Spleen (tissue), 11 donors: ENCODE results near the gene TRIOBP. TPM values are rescaled to one million over a fixed set of nuclear protein-coding genes. Genes with fewer than 3 reads are reported as not detected.

Experiments
- DNase-seq: peaks from one replicate; pipeline ENCODE4 v3.0.0-alpha.2; 2020
- H3K27ac ChIP-seq, 8 donors: fragments of 200-600 bp; sonication (generic) in 7 of 8; 1 replicate in 4 of 8; 2 replicates in 4 of 8; pipeline versions ENCODE4 v1.5.0 to v1.8.0; 2016 to 2021; ENCODE audit warnings: inconsistent platforms in 4 of 8, mild to moderate bottlenecking in 4 of 8, moderate library complexity in 1 of 8
- H3K27me3 ChIP-seq, 7 donors: fragments of 200-600 bp; sonication (generic) in 6 of 7; replicated peaks in 1 of 7; 1 replicate in 4 of 7; 2 replicates in 3 of 7; pipeline versions ENCODE4 v1.5.0 to v1.8.0; 2016 to 2021; ENCODE audit warnings: inconsistent platforms in 3 of 7, mild to moderate bottlenecking in 1 of 7
- H3K36me3 ChIP-seq, 6 donors: fragments of 200-600 bp; sonication (generic) in 5 of 6; 1 replicate in 4 of 6; 2 replicates in 2 of 6; pipeline versions ENCODE4 v1.5.0 to v1.8.0; 2016 to 2021; ENCODE audit warnings: inconsistent platforms in 2 of 6
- H3K4me1 ChIP-seq, 6 donors: fragments of 200-600 bp; sonication (generic) in 5 of 6; 1 replicate in 3 of 6; 2 replicates in 3 of 6; pipeline versions ENCODE4 v1.5.0 to v1.8.0; 2016 to 2021; ENCODE audit warnings: inconsistent platforms in 3 of 6
- H3K4me3 ChIP-seq, 8 donors: fragments of 200-600 bp; sonication (generic) in 7 of 8; 1 replicate in 4 of 8; 2 replicates in 4 of 8; pipeline versions ENCODE4 v1.5.0 to v1.8.0; 2016 to 2021; ENCODE audit warnings: inconsistent platforms in 4 of 8, mild to moderate bottlenecking in 4 of 8, moderate library complexity in 2 of 8
- H3K9me3 ChIP-seq, 8 donors: fragments of 200-600 bp; sonication (generic) in 7 of 8; 1 replicate in 4 of 8; 2 replicates in 4 of 8; pipeline versions ENCODE4 v1.5.0 to v1.8.0; 2016 to 2021; ENCODE audit warnings: inconsistent platforms in 4 of 8
- POLR2A ChIP-seq, 3 donors: fragments of 450-650 bp; IDR thresholded peaks; one replicate each; pipeline ENCODE4 v1.5.1; 2017; ENCODE audit warnings: antibody characterized with exemption in 3 of 3, mild to moderate bottlenecking in 1 of 3
- POLR2AphosphoS5 ChIP-seq, 3 donors: sonication (generic); formaldehyde crosslinking; IDR thresholded peaks; one replicate each; pipeline ENCODE4 v1.5.1; 2017; ENCODE audit warnings: antibody characterized with exemption in 3 of 3
- WGBS, 5 donors: extraction: QIAGEN DNeasy Blood & Tissue Kit in 3 of 5; methylation state at CpG; one replicate each; pipeline versions ENCODE4 v1.1.5 to v1.1.7; 2013 to 2018; 5-methylcytosine and 5-hydroxymethylcytosine counted together
- intact Hi-C: fragments of 100-400 bp; cut with DNase I; formaldehyde crosslinking; loops from one replicate; pipeline ENCODE4 v1.15.0; 2023; ENCODE audit warnings: low total_unique reads
- polyA plus RNA-seq, 3 donors: library from polyadenylated mRNA; stranded (reverse); fragments of 200-250 nt; gene quantifications; one replicate each; pipeline ENCODE4 v1.2.1, GENCODE V29; 2013
- total RNA-seq, 7 donors: library from RNA; depleted of rRNA in 3 of 7; stranded (reverse); fragments of >200 nt in 3 of 7; fragmentation: NEBNext Ultra II Directional in 4 of 7; extraction: Animal tissue kit (Norgen Biotek cat#: 25700) in 4 of 7; gene quantifications; one replicate each; pipeline versions ENCODE4 v1.1.0 to v1.2.1, GENCODE V29; 2016 to 2021
- TF ChIP-seq, protein P1 (sequence below), 11 experiments: fragments of 200-600 bp in 7 of 11; fragments of 450-650 bp in 4 of 11; sonication (generic) in 4 of 11; IDR thresholded peaks in 8 of 11; conservative IDR thresholded peaks in 3 of 11; 1 replicate in 7 of 11; 2 replicates in 4 of 11; pipeline versions ENCODE4 v1.4.0 to v1.8.0; 2016 to 2021; ENCODE audit warnings: antibody characterized with exemption in 11 of 11, inconsistent platforms in 4 of 11, mild to moderate bottlenecking in 1 of 11
- donor health status: healthy with polysubstance abuse.
- donor health status: DM: no; HTN: no; CAD: no; lungs with moderate emphysema.
- donor health status: DM: no; HTN: no; CAD: no.
- donor health status: Bipolar disorder and iron deficiency.
- donor health status: healthy.
- donor health status: DM: no; HTN: no; CAD: no.
- donor health status: DM: yes; HTN: yes; CAD: no.

Gene TRIOBP
- total and polyA plus RNA-seq, 10 donors: 24.6 to 151 (median 103) TPM

- Histone ChIP-seq H3K36me3 (peaks cover 0 to 25% (median 2%) of the 10 kb centered on the region in 6 donors), H3K27me3 (no peaks in the 10 kb centered on the region), H3K4me1 (peaks cover 17 to 60% (median 43%) of the 10 kb centered on the region in 6 donors), H3K4me3 (no peak overlapping the region), H3K27ac (peak overlapping the region in 2 of 8 donors; percentile 4 to 46), H3K9me3 (no peaks in the 10 kb centered on the region)
- 60 to 86% (median 75%) methylated on average over 1 to 2 of the region's 2 CpGs for WGBS, 5 donors
- no peak for TF ChIP-seq POLR2AphosphoS5 (IDR thresholded peaks at IDR 0.05)
- no peak for TF ChIP-seq POLR2A (IDR thresholded peaks at IDR 0.05)
- TF ChIP-seq, protein P1, sequence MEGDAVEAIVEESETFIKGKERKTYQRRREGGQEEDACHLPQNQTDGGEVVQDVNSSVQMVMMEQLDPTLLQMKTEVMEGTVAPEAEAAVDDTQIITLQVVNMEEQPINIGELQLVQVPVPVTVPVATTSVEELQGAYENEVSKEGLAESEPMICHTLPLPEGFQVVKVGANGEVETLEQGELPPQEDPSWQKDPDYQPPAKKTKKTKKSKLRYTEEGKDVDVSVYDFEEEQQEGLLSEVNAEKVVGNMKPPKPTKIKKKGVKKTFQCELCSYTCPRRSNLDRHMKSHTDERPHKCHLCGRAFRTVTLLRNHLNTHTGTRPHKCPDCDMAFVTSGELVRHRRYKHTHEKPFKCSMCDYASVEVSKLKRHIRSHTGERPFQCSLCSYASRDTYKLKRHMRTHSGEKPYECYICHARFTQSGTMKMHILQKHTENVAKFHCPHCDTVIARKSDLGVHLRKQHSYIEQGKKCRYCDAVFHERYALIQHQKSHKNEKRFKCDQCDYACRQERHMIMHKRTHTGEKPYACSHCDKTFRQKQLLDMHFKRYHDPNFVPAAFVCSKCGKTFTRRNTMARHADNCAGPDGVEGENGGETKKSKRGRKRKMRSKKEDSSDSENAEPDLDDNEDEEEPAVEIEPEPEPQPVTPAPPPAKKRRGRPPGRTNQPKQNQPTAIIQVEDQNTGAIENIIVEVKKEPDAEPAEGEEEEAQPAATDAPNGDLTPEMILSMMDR (IDR thresholded peaks at IDR 0.05 in 8 of 11, conservative IDR thresholded peaks at IDR 0.05 in 3 of 11): no peak
- no peak for DNase-seq
- intact Hi-C loops: loop anchor here (5.0 kb wide), 2 partner anchors 39 to 59 kb away; no protein-coding TSS in a partner anchor
These were observed 15.8 kb upstream of the TRIOBP start for GRCh38 chr22:37681001-37681424.

GRCh38 chr22:37681556-37682049 lies 15.2 kb upstream of the TRIOBP start:
- intact Hi-C loops: loop anchor here (5.0 kb wide), 2 partner anchors 39 to 59 kb away; no protein-coding TSS in a partner anchor
- Histone ChIP-seq H3K27me3 (no peaks in the 10 kb centered on the region), H3K4me3 (no peak overlapping the region), H3K4me1 (peaks cover 12 to 57% (median 39%) of the 10 kb centered on the region in 6 donors), H3K9me3 (no peaks in the 10 kb centered on the region), H3K27ac (peak overlapping the region in 2 of 8 donors; percentile 4 to 46), H3K36me3 (peaks cover 0 to 25% (median 2%) of the 10 kb centered on the region in 6 donors)
- no peak for TF ChIP-seq POLR2A (IDR thresholded peaks at IDR 0.05)
- TF ChIP-seq, protein P1 (IDR thresholded peaks at IDR 0.05 in 8 of 11, conservative IDR thresholded peaks at IDR 0.05 in 3 of 11): peak; percentile 82 to 96 (median 88)
- TF ChIP-seq POLR2AphosphoS5 (IDR thresholded peaks at IDR 0.05): peak in 1 of 3 donors; percentile 31
- DNase-seq: peak; percentile 87
- WGBS, 5 donors: 21 to 32% (median 27%) methylated on average over 6 of the region's 6 CpGs

GRCh38 chr22:37684803-37685615 lies 11.8 kb upstream of the TRIOBP start:
- peak overlapping the region in 3 of 8 donors; percentile 92 to 95 (median 93) for H3K27ac ChIP-seq
- DNase-seq: no peak
- WGBS, 5 donors: 78 to 82% (median 78%) methylated on average over 16 of the region's 16 CpGs
- intact Hi-C loops: loop anchor here (5.0 kb wide), 2 partner anchors 43 to 63 kb away; no protein-coding TSS in a partner anchor
- peak overlapping the region in 1 of 8 donors; percentile 79 for H3K4me3 ChIP-seq
- H3K9me3 ChIP-seq: no peaks in the 10 kb centered on the region
- H3K27me3 ChIP-seq: no peaks in the 10 kb centered on the region
- TF ChIP-seq POLR2AphosphoS5 (IDR thresholded peaks at IDR 0.05) (no peak), POLR2A (IDR thresholded peaks at IDR 0.05) (no peak)
- TF ChIP-seq, protein P1 (IDR thresholded peaks at IDR 0.05 in 8 of 11, conservative IDR thresholded peaks at IDR 0.05 in 3 of 11): no peak
- H3K4me1 ChIP-seq: peaks cover 17 to 55% (median 37%) of the 10 kb centered on the region in 6 donors
- peaks cover 0 to 25% (median 21%) of the 10 kb centered on the region in 6 donors for H3K36me3 ChIP-seq
